IMR-90 (cell line): ENCODE results near the gene SYTL2. TPM values are rescaled to one million over a fixed set of nuclear protein-coding genes. Genes with fewer than 3 reads are reported as not detected.
A peak's percentile ranks its signal among the peaks of the same experiment; 100 is the strongest.

Experiments used
- ATAC-seq: fragments of 200-7000 bp; cut with Tn5 transposase; 2 replicates; pipeline ENCODE4 v1.9.1; 2020; ENCODE audit warnings: low read depth, mild to moderate bottlenecking, moderate library complexity
- BruUV-seq: library from RNA; stranded (reverse); fragments of 400-500 nt; replicated peaks from 2 replicates; lab custom pipeline; 2021; lab: Mats Ljungman, UMichigan
- CTCF ChIA-PET: fragments of 300-600 bp; formaldehyde crosslinking; extraction: SDS; loops from one replicate; lab custom pipeline; 2021; ENCODE audit warnings: antibody characterized with exemption; lab: Yijun Ruan, JAX
- POLR2A ChIA-PET: fragments of 300-600 bp; sonication (Branson Sonifier 250); formaldehyde crosslinking; loops from one replicate; lab custom pipeline; 2022; ENCODE audit warnings: antibody characterized with exemption; ENCODE audit not compliant: unreplicated experiment; lab: Charles Lee
- DNase-seq: peaks from one replicate; pipeline ENCODE4 v3.0.0; 2013
- H2AFZ ChIP-seq: replicated peaks from 2 replicates; pipeline ENCODE3; 2013; ENCODE audit warnings: low read length, mild to moderate bottlenecking; ENCODE audit not compliant: poor library complexity
- H2AK5ac ChIP-seq: 2 replicates; pipeline ENCODE4 v1.6.1; 2013; ENCODE audit warnings: low read depth, low read length, inconsistent platforms
- H2AK9ac ChIP-seq: replicated peaks from 2 replicates; pipeline ENCODE3; 2013; ENCODE audit warnings: mild to moderate bottlenecking, low read depth, low read length, moderate library complexity; ENCODE audit not compliant: poor library complexity
- H2BK120ac ChIP-seq: 2 replicates; pipeline ENCODE4 v1.6.1; 2013; ENCODE audit warnings: low read depth, low read length, inconsistent platforms
- H2BK15ac ChIP-seq: 3 replicates; pipeline ENCODE4 v1.6.1; 2013; ENCODE audit warnings: low read depth, low read length, inconsistent platforms
- H2BK20ac ChIP-seq: 2 replicates; pipeline ENCODE4 v1.6.1; 2013; ENCODE audit warnings: low read depth, mild to moderate bottlenecking, inconsistent platforms, low read length, moderate library complexity
- H2BK5ac ChIP-seq: 2 replicates; pipeline ENCODE4 v1.6.1; 2013; ENCODE audit warnings: mild to moderate bottlenecking, low read depth, low read length, inconsistent platforms; ENCODE audit not compliant: poor library complexity, severe bottlenecking
- H3K14ac ChIP-seq: replicated peaks from 2 replicates; pipeline ENCODE4 v1.6.1; 2013; ENCODE audit warnings: low read depth, low read length, inconsistent platforms
- H3K18ac ChIP-seq: 2 replicates; pipeline ENCODE4 v1.6.1; 2013; ENCODE audit warnings: low read depth, low read length, control low read depth
- H3K23ac ChIP-seq: 2 replicates; pipeline ENCODE4 v1.6.1; 2013; ENCODE audit warnings: low read depth, low read length, inconsistent platforms
- H3K27ac ChIP-seq: 2 replicates; pipeline ENCODE4 v1.5.1; 2013; ENCODE audit warnings: mild to moderate bottlenecking, control low read depth, low read length; ENCODE audit not compliant: insufficient read depth
- H3K27me3 ChIP-seq: 2 replicates; pipeline ENCODE4 v1.6.1; 2013; ENCODE audit warnings: low read length; ENCODE audit not compliant: control insufficient read depth, insufficient read depth
- H3K36me3 ChIP-seq: 2 replicates; pipeline ENCODE4 v1.6.1; 2013; ENCODE audit warnings: low read length, mixed read lengths; ENCODE audit not compliant: control insufficient read depth, insufficient read depth
- H3K4ac ChIP-seq: 2 replicates; pipeline ENCODE4 v1.6.1; 2013; ENCODE audit warnings: low read depth, low read length, inconsistent platforms
- H3K4me1 ChIP-seq: 2 replicates; pipeline ENCODE4 v1.6.1; 2013; ENCODE audit warnings: low read length, mixed read lengths; ENCODE audit not compliant: control insufficient read depth, insufficient read depth
- H3K4me2 ChIP-seq: 2 replicates; pipeline ENCODE4 v1.6.1; 2013; ENCODE audit warnings: low read depth, mild to moderate bottlenecking, control low read depth, low read length, moderate library complexity
- H3K4me3 ChIP-seq: 2 replicates; pipeline ENCODE4 v1.5.1; 2013; ENCODE audit warnings: low read depth, mild to moderate bottlenecking, control low read depth, low read length, moderate library complexity; ENCODE audit not compliant: insufficient read depth
- H3K56ac ChIP-seq: 2 replicates; pipeline ENCODE4 v1.6.1; 2013; ENCODE audit warnings: low read length, inconsistent platforms; ENCODE audit not compliant: insufficient read depth; ENCODE audit errors: extremely low read depth
- H3K79me1 ChIP-seq, 2 experiments: 2 replicates each; pipeline ENCODE4 v1.6.1; 2013; ENCODE audit warnings: low read length in 2 of 2, inconsistent platforms in 1 of 2, low read depth in 1 of 2
- H3K9ac ChIP-seq: 2 replicates; pipeline ENCODE4 v1.6.1; 2013; ENCODE audit warnings: low read depth, low read length, control low read depth
- H3K9me1 ChIP-seq: 2 replicates; pipeline ENCODE4 v1.6.1; 2013; ENCODE audit warnings: low read length, inconsistent platforms; ENCODE audit not compliant: insufficient read depth
- H3K9me3 ChIP-seq: 2 replicates; pipeline ENCODE4 v1.6.1; 2013; ENCODE audit warnings: low read length; ENCODE audit not compliant: control insufficient read depth, insufficient read depth
- H4K20me1 ChIP-seq: 2 replicates; pipeline ENCODE4 v1.6.1; 2013; ENCODE audit warnings: low read length, inconsistent platforms; ENCODE audit not compliant: insufficient read depth
- H4K5ac ChIP-seq: 2 replicates; pipeline ENCODE4 v1.6.1; 2013; ENCODE audit warnings: mild to moderate bottlenecking, low read depth, low read length, control low read depth
- H4K8ac ChIP-seq, 2 experiments: 2 replicates each; pipeline ENCODE4 v1.6.1; 2013; ENCODE audit warnings: low read depth in 2 of 2, low read length in 2 of 2, control low read depth in 1 of 2, inconsistent platforms in 1 of 2
- H4K91ac ChIP-seq: 2 replicates; pipeline ENCODE4 v1.6.1; 2013; ENCODE audit warnings: low read depth, low read length, inconsistent platforms; ENCODE audit not compliant: insufficient read depth
- CEBPB ChIP-seq: IDR thresholded peaks from 2 replicates; pipeline ENCODE4 v1.6.1; 2012; ENCODE audit warnings: low read depth, low read length, improper control_type of control experiment
- MAFK ChIP-seq: IDR thresholded peaks from 2 replicates; pipeline ENCODE4 v1.6.1; 2012; ENCODE audit warnings: low read depth, low read length, improper control_type of control experiment
- NFE2L2 ChIP-seq: fragments of 150-350 bp; IDR thresholded peaks from 2 replicates; pipeline ENCODE4 v1.6.1; 2016; ENCODE audit warnings: low read depth, mild to moderate bottlenecking, low read length
- WGBS, 2 experiments: methylation state at CpG; one replicate each; pipeline versions ENCODE4 v1.1.5 to v1.1.7; 2013; ENCODE audit warnings: missing lambda C conversion rate in 2 of 2; ENCODE audit not compliant: insufficient read length in 1 of 2; ENCODE audit errors: extremely low coverage in 2 of 2; 5-methylcytosine and 5-hydroxymethylcytosine counted together
- dilution Hi-C: fragments of 300-500 bp; cut with HindIII; formaldehyde crosslinking; loops from one replicate; pipeline ENCODE4 v1.14.3; 2018; ENCODE audit warnings: low sequenced_read_pairs; ENCODE audit not compliant: unreplicated experiment
- in situ Hi-C: fragments of 300-500 bp; cut with MboI; formaldehyde crosslinking; loops from 3 replicates; pipeline ENCODE4 v1.14.3; 2019; ENCODE audit warnings: low sequenced_read_pairs, inconsistent platforms, mixed read lengths
- intact Hi-C: fragments of 100-400 bp; cut with micrococcal nuclease; formaldehyde crosslinking; loops from 2 replicates; pipeline ENCODE4 v1.10.0; 2022
- polyA plus RNA-seq, 3 experiments: library from polyadenylated mRNA; depleted of rRNA; stranded (reverse); fragments of >200 nt; gene quantifications; 2 replicates each; pipeline ENCODE4 v1.2.3, GENCODE V29; 2012; ENCODE audit warnings: low replicate concordance in 1 of 3
- total RNA-seq: library from RNA; depleted of rRNA; stranded (reverse); fragments of >200 nt; gene quantifications from 2 replicates; pipeline ENCODE4 v1.2.3, GENCODE V29; 2012

Gene SYTL2
- total and polyA plus RNA-seq, 2 of the 4 experiments (the other 2 are of a cell fraction): 45.2 to 70.0 TPM

GRCh38 chr11:85795712-85796487, 15.0 kb downstream of the SYTL2 start:
- POLR2A ChIA-PET: no interaction called here
- no peak overlapping the region for H3K9ac ChIP-seq
- H4K8ac ChIP-seq: 0 out of 4 replicates have a peak overlapping the region, but pooled peaks of 1 of the 2 experiments have one; percentile 0
- H3K4me3 ChIP-seq: no peak overlapping the region
- no peak overlapping the region for H2AK5ac ChIP-seq
- peaks cover 6% of the 10 kb centered on the region for H3K4me1 ChIP-seq
- peaks cover 10 to 16% of the 10 kb centered on the region in 2 experiments for H3K79me1 ChIP-seq
- no peak overlapping the region for H2BK5ac ChIP-seq
- TF ChIP-seq NFE2L2 (no peak), CEBPB (peak; percentile 28; the same call in 1 of the 2 replicates), MAFK (no peak)
- no peak overlapping the region; the same call in 1 of the 2 replicates for H3K4me2 ChIP-seq
- H3K9me3 ChIP-seq: no peaks in the 10 kb centered on the region
- in situ Hi-C loops (no loop called here), dilution Hi-C loops (no loop called here), intact Hi-C loops (no loop called here)
- no TSS peak for BruUV-seq
- WGBS, 2 experiments: no CpG with 5 or more reads among the region's 4 CpGs
- no peak overlapping the region for H2AFZ ChIP-seq
- peaks cover 8% of the 10 kb centered on the region for H3K9me1 ChIP-seq
- DNase-seq (no peak), ATAC-seq (no peak; the same call in 1 of the 2 replicates)
- no peaks in the 10 kb centered on the region for H4K20me1 ChIP-seq
- H3K23ac ChIP-seq: 0 out of 2 replicates have a peak overlapping the region, but pooled peaks have one; percentile 8
- no peak overlapping the region for H2BK15ac ChIP-seq
- H3K14ac ChIP-seq: no peak overlapping the region
- CTCF ChIA-PET: interaction anchor here (0.6 to 0.9 kb wide), 2 partner anchors 14 to 1724 kb away, joined by 3 read pairs; no protein-coding TSS in a partner anchor
- peak overlapping the region; percentile 53; the same call in 1 of the 2 replicates for H4K5ac ChIP-seq
- H2BK120ac ChIP-seq: no peak overlapping the region
- H3K36me3 ChIP-seq: 0 out of 2 replicates have a peak, but pooled peaks cover 1% of the 10 kb centered on the region
- H3K4ac ChIP-seq: no peak overlapping the region
- no peak overlapping the region for H3K56ac ChIP-seq
- H2AK9ac ChIP-seq: no peak overlapping the region
- H3K27me3 ChIP-seq: no peaks in the 10 kb centered on the region
- H4K91ac ChIP-seq: no peak overlapping the region
- no peak overlapping the region; the same call in 1 of the 2 replicates for H3K27ac ChIP-seq
- H2BK20ac ChIP-seq: no peak overlapping the region
- H3K18ac ChIP-seq: no peak overlapping the region
